Endothelial cell of umbilical vein (primary cell): ENCODE data around the gene PTPRD. TPM values are rescaled to one million over a fixed set of nuclear protein-coding genes. Genes with fewer than 3 reads are reported as not detected.

ENCODE experiments used
- BruUV-seq: library from RNA; stranded (reverse); fragments of 400-500 nt; replicated peaks from 2 replicates; lab custom pipeline; 2021; lab: Mats Ljungman, UMichigan
- CTCF ChIA-PET: fragments of 300-600, 350-600 bp; sonication (Branson Sonifier 250); formaldehyde crosslinking; loops from one replicate; lab custom pipeline; 2021; ENCODE audit warnings: antibody characterized with exemption, inconsistent platforms; lab: Charles Lee
- POLR2A ChIA-PET: fragments of 300-600, 350-600 bp; sonication (Branson Sonifier 250); formaldehyde crosslinking; loops from one replicate; lab custom pipeline; 2021; ENCODE audit warnings: antibody characterized with exemption, inconsistent platforms; lab: Charles Lee
- DNase-seq: peaks from one replicate; pipeline ENCODE4 v3.0.0-alpha.2; 2011; ENCODE audit warnings: low read depth, low spot score
- FAIRE-seq: peaks from 2 replicates; lab custom pipeline; 2011; peaks lifted over from hg19 to GRCh38; lab: Jason Lieb, UNC
- H2AFZ ChIP-seq: 2 replicates; pipeline ENCODE4 v1.6.0; 2012; ENCODE audit warnings: low read depth, low read length, control low read depth, inconsistent platforms
- H3K27ac ChIP-seq: 2 replicates; pipeline ENCODE4 v1.5.1; 2011; ENCODE audit warnings: low read depth, mild to moderate bottlenecking, control low read depth, low read length, moderate library complexity; ENCODE audit not compliant: insufficient read depth
- H3K27me3 ChIP-seq, 2 experiments: 2 replicates each; pipeline versions ENCODE4 v1.6.0 to v1.6.1; 2011; ENCODE audit warnings: low read length in 2 of 2, mixed read lengths in 1 of 2; ENCODE audit not compliant: control insufficient read depth in 2 of 2, insufficient read depth in 2 of 2
- H3K36me3 ChIP-seq, 2 experiments: 2 replicates in 1 of 2; 3 replicates in 1 of 2; pipeline ENCODE4 v1.5.1; 2011; ENCODE audit warnings: low read length in 2 of 2, mild to moderate bottlenecking in 1 of 2, moderate library complexity in 1 of 2; ENCODE audit not compliant: control insufficient read depth in 2 of 2, insufficient read depth in 2 of 2; ENCODE audit errors: extremely low read depth in 1 of 2
- H3K4me1 ChIP-seq: 3 replicates; pipeline ENCODE4 v1.5.1; 2011; ENCODE audit warnings: mild to moderate bottlenecking, low read length; ENCODE audit not compliant: control insufficient read depth, insufficient read depth; ENCODE audit errors: extremely low read depth
- H3K4me2 ChIP-seq: 2 replicates; pipeline ENCODE4 v1.6.1; 2011; ENCODE audit warnings: low read length, control low read depth, mixed read lengths; ENCODE audit not compliant: insufficient read depth
- H3K4me3 ChIP-seq, 3 experiments: fragments of 200-600 bp in 1 of 3; sonication (generic), shearing (Covaris generic) in 1 of 3; replicated peaks in 1 of 3; 2 replicates each; pipeline ENCODE4 v1.5.1; 2011 to 2016; ENCODE audit warnings: control low read depth in 3 of 3, low read length in 3 of 3, mild to moderate bottlenecking in 2 of 3, inconsistent platforms in 1 of 3, low read depth in 1 of 3, moderate library complexity in 1 of 3; ENCODE audit not compliant: insufficient read depth in 1 of 3
- H3K79me2 ChIP-seq: 2 replicates; pipeline ENCODE4 v1.6.0; 2012; ENCODE audit warnings: low read length, inconsistent platforms; ENCODE audit not compliant: control insufficient read depth, insufficient read depth
- H3K9ac ChIP-seq: replicated peaks from 2 replicates; pipeline ENCODE3; 2011; ENCODE audit warnings: low read length, control low read depth; ENCODE audit not compliant: insufficient read depth; ENCODE audit errors: extremely low read depth
- H3K9me1 ChIP-seq: replicated peaks from 3 replicates; pipeline ENCODE4 v1.6.0; 2011; ENCODE audit warnings: mild to moderate bottlenecking, low read length; ENCODE audit not compliant: control insufficient read depth, insufficient read depth; ENCODE audit errors: extremely low read depth
- H3K9me3 ChIP-seq: replicated peaks from 2 replicates; pipeline ENCODE4 v1.5.1; 2012; ENCODE audit warnings: low read length, inconsistent platforms; ENCODE audit not compliant: control insufficient read depth, insufficient read depth
- H4K20me1 ChIP-seq: replicated peaks from 2 replicates; pipeline ENCODE3; 2011; ENCODE audit warnings: mild to moderate bottlenecking, low read length; ENCODE audit not compliant: control insufficient read depth, insufficient read depth; ENCODE audit errors: extremely low read depth
- EZH2 ChIP-seq: IDR thresholded peaks from 2 replicates; pipeline ENCODE4 v1.6.1; 2012; ENCODE audit warnings: borderline replicate concordance, low read depth, mild to moderate bottlenecking, moderate library complexity, low read length, inconsistent platforms; ENCODE audit not compliant: severe bottlenecking
- FOS ChIP-seq: IDR thresholded peaks from 2 replicates; pipeline ENCODE4 v1.6.1; 2011; ENCODE audit warnings: mild to moderate bottlenecking, low read length, moderate library complexity, borderline replicate concordance; ENCODE audit not compliant: insufficient read depth
- GATA2 ChIP-seq: IDR thresholded peaks from 2 replicates; pipeline ENCODE4 v1.7.0; 2011; ENCODE audit warnings: low read depth, mild to moderate bottlenecking, moderate library complexity, mixed read lengths, low read length; ENCODE audit not compliant: insufficient read length, insufficient read depth
- JUN ChIP-seq: IDR thresholded peaks from 2 replicates; pipeline ENCODE4 v1.6.1; 2011; ENCODE audit warnings: borderline replicate concordance, low read depth; ENCODE audit not compliant: insufficient read length, insufficient read depth
- MAX ChIP-seq: IDR thresholded peaks from 2 replicates; pipeline ENCODE4 v1.6.1; 2011; ENCODE audit not compliant: insufficient read depth, insufficient read length
- MYC ChIP-seq: IDR thresholded peaks from one replicate; pipeline ENCODE4 v1.6.1; 2011; ENCODE audit warnings: mild to moderate bottlenecking, low read depth, low read length
- POLR2A ChIP-seq: IDR thresholded peaks from 2 replicates; pipeline ENCODE4 v1.6.1; 2012; ENCODE audit warnings: low read depth, mild to moderate bottlenecking, control low read depth, low read length
- POLR2AphosphoS5 ChIP-seq: IDR thresholded peaks from 2 replicates; pipeline ENCODE4 v1.6.1; 2012; ENCODE audit warnings: low read depth, mild to moderate bottlenecking, control low read depth, low read length, moderate library complexity; ENCODE audit not compliant: insufficient read depth
- dilution Hi-C: fragments of 300-500 bp; cut with MboI; formaldehyde crosslinking; loops from one replicate; pipeline ENCODE4 v1.15.0; 2019; ENCODE audit warnings: low sequenced_read_pairs; ENCODE audit not compliant: extremely low pct_ligation_motif_present
- intact Hi-C: fragments of 100-400 bp; cut with micrococcal nuclease; formaldehyde crosslinking; loops from one replicate; pipeline ENCODE4 v1.10.0; 2022
- polyA plus RNA-seq, 4 experiments: library from polyadenylated mRNA; depleted of rRNA in 3 of 4; stranded (reverse) in 3 of 4; unstranded in 1 of 4; fragments of >200 nt; gene quantifications; 2 replicates each; pipeline versions ENCODE4 v1.2.1 to v1.2.3, GENCODE V29; 2011 to 2012; ENCODE audit warnings: missing spikeins in 1 of 4
- total RNA-seq: library from RNA; stranded (reverse); gene quantifications from 2 replicates; pipeline ENCODE4 v1.2.3, GENCODE V29; 2021
- TF ChIP-seq, protein P1 (sequence below), 2 donors: IDR thresholded peaks; 1 replicate in 1 of 2; 2 replicates in 1 of 2; pipeline ENCODE4 v1.5.1; 2011; ENCODE audit warnings: low read length in 2 of 2, mild to moderate bottlenecking in 2 of 2, moderate library complexity in 2 of 2, control low read depth in 1 of 2, inconsistent platforms in 1 of 2, low read depth in 1 of 2; ENCODE audit not compliant: insufficient read depth in 1 of 2; ENCODE audit errors: extremely low read depth in 1 of 2

PTPRD gene
- total and polyA plus RNA-seq, 2 donors (not counting 3 experiments of a cell fraction or from before 2014, with no cell fraction given) = 5.5 to 5.7 TPM

- dilution Hi-C loops = no loop called here
- no TSS peak for BruUV-seq
- Histone ChIP-seq H4K20me1 (no peaks in the 10 kb centered on the region), H3K9ac (no peak overlapping the region), H3K36me3 (no peaks in the 10 kb centered on the region), H3K27me3 (no peaks in the 10 kb centered on the region), H3K4me1 (no peaks in the 10 kb centered on the region), H3K9me3 (no peaks in the 10 kb centered on the region), H3K79me2 (no peaks in the 10 kb centered on the region), H3K4me2 (no peak overlapping the region), H2AFZ (no peak overlapping the region), H3K27ac (no peak overlapping the region), H3K9me1 (no peaks in the 10 kb centered on the region), H3K4me3 (no peak overlapping the region)
- intact Hi-C loops = no loop called here
- CTCF ChIA-PET = no interaction called here
- TF ChIP-seq POLR2A = no peak
- TF ChIP-seq EZH2 = no peak
- TF ChIP-seq MYC = no peak
- no peak for TF ChIP-seq POLR2AphosphoS5
- no peak for TF ChIP-seq FOS
- TF ChIP-seq, protein P1, sequence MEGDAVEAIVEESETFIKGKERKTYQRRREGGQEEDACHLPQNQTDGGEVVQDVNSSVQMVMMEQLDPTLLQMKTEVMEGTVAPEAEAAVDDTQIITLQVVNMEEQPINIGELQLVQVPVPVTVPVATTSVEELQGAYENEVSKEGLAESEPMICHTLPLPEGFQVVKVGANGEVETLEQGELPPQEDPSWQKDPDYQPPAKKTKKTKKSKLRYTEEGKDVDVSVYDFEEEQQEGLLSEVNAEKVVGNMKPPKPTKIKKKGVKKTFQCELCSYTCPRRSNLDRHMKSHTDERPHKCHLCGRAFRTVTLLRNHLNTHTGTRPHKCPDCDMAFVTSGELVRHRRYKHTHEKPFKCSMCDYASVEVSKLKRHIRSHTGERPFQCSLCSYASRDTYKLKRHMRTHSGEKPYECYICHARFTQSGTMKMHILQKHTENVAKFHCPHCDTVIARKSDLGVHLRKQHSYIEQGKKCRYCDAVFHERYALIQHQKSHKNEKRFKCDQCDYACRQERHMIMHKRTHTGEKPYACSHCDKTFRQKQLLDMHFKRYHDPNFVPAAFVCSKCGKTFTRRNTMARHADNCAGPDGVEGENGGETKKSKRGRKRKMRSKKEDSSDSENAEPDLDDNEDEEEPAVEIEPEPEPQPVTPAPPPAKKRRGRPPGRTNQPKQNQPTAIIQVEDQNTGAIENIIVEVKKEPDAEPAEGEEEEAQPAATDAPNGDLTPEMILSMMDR (IDR thresholded peaks at IDR 0.05; ENCODE audit: extremely low read depth in 1 of 2, insufficient read depth in 1 of 2, low read depth in 1 of 2, low read length in 2 of 2) = no peak
- TF ChIP-seq JUN = no peak
- no peak for TF ChIP-seq MAX
- no peak for TF ChIP-seq GATA2
- POLR2A ChIA-PET = no interaction called here
- no peak for FAIRE-seq
- DNase-seq = no peak
Measured at GRCh38 chr9:8943392-8943791, 1669.4 kb downstream of the PTPRD start.
